GM21515 (cell line): Measurements from ENCODE around the gene GARS1.

ENCODE experiments used
- ATAC-seq: cut with Tn5 transposase; IDR thresholded peaks from one replicate; pipeline ENCODE4 v1.9.1; 2021; ENCODE audit not compliant: unreplicated experiment

Gene GARS1

DNA sequence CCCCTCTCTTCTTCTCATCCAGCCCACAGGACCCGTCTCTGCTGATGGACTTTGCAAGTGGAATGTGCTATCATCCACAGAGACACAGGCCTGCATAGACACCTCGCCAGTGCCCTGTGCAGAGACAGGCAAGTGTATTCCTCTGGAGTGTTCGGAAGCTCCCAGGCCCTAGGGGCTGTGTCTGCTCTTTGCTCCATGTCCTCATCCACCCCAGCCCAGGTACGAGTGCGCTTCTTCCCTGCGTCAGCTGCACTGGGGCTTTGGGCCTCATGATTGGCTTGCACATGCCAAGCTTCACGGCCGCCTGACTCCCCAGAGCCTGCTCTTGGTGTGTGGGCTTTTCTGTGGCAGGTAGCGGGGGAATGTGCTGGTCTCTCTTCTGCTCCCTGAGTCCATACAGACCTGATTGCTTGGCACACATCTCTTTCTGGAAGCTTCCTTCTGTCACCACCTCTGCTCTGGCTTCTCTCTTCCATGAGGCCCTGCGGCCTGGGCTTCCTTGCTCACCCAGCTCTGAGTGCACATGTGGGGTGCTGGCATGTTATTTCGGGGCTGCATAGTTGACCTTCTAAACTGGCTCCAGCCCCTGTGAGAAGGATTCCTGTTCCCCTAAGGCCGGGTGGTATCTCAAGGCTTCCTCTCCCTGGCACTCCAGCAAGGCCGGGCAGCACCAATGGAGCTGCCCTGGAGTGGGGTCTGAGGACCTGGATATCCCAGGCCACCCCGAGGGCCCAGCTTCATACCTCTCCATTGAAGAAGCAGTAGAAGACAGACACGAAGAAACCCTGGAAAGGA is 59.8 kb downstream of the GARS1 start:
- no peak for ATAC-seq

DNA sequence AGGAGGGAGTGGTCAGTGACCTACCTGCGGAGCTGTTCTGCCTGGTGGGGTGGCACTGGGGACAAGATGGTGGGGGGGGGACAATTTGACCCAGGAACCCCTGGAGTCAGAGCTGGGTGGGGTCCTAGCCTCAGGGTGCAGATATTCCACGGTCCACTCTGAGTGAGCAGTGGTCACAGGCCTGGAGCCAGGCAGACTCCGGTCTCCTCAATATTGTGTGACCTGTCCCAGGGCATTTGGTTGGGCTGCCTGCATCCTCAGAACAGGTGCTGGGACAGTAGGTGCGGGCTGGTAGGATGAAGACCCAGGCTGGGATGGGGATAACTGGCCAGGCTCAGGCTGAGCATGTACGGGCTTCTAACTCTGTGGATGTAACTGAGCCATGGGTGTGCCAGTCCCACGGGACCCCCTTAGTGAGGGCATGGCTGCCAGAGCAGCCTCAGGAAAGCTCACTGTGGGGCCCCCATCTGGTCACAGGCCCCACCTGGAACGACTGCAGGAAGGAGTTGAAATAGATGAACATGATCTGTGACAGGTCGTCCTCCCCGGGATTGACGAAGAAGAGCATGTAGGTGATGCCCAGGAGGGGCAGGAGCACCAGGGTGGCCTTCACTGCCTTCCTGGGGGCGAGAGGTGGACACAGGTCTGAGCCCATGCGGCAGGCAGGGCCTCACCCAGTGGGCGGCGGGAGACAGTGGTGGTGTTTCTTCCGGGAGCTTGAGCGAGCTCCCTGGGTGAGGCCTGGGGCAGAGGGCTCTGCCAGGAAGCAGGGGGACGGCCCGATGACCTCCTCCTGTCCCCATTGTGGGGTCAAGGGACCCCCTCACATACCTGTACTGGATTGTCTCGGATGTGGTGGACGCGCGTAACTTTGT is 60.7 kb downstream of the GARS1 start:
- no peak for ATAC-seq

DNA sequence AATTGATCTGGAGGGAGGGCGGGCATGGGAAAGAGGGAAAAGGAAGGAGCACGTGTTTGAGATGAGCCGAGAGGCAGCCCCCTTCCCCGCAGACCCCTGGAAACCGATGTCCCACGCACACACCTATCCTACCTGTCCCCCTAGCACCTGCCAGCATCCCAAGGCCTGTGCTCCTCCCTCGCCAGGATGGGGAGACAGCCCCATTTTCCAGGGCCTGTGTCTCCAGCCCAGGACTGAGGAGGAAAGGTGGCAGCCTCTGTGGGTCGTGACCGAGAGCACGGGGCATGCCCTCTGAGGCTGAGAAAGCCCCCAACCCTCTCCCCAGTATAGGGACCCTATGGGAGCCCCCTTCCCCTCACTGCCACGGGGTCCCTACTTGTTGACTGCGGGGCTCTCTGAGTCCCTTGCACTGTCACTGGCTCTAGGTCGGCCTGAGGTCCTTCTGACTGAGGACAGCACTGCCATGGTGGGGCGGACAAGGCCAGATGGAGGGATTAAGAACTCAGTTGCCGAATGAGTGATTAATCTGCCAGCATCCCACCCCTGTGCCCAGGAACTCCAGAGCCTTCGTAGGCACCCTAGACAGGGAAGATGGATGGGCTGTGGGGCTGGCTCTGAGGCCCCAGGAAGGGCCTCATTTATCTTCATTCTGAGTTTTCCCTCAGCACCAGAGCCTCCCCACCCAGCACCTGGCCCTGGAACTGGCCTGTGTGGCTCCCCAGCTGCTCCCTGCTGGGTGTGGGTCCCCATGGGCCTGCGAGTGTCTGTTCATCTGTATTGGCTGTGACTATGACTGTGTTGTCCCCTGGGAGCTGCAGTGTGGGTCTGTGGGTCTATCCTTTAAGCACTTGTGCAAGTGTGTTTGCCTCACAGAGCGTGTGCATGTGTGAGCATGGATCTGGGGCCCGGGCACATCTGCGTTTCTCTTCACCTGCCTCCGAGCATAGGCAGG is 61.6 kb downstream of the GARS1 start:
- no peak for ATAC-seq

DNA sequence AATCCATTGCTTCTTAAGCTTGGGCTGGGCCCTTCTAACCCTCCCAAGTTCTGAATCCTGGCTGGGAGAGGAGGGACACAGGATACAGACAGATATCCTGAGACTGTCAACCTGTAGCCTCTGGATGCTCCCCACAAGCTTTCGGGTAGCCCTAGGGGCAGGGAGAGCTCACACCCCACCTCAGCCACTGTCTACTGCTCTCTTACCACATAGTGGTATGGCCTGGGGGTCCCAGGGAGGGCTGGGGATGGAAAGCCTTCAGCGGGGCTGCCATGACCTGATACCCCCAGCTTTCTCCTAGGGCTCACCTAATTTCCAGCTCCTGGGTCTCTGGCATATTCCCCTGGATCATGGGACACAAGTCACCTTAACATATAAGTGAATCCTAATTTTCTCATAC is 62.5 kb downstream of the GARS1 start:
- no peak for ATAC-seq

DNA sequence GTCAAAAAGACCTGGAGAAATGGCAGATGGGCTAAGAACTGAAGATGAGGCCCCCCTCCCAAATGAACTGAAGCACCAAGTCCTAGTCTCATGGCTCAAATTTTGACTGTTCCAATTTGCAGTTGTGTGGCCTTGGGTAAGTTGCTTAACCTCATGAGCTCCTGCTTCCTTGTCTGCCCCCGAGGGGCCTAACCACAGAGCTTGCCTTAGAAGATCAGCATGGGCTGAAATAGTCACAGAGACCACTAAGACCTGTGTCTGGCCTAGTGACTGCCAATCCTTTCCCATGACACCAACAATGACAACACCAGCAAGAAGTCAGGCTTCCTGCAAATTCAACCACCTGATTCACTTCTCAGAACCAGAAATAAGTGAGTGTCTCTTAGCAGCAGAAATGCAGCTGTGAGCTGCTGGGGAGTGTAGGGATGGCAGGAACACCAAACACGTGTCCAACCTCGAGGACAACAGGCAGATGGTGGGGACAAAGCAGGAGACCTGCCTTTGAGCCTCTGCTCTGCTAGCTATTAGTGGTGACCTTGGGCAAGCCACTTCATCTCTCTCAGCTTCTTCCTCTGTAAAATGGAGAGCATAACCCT is 63.9 kb downstream of the GARS1 start:
- ATAC-seq, result no peak

DNA sequence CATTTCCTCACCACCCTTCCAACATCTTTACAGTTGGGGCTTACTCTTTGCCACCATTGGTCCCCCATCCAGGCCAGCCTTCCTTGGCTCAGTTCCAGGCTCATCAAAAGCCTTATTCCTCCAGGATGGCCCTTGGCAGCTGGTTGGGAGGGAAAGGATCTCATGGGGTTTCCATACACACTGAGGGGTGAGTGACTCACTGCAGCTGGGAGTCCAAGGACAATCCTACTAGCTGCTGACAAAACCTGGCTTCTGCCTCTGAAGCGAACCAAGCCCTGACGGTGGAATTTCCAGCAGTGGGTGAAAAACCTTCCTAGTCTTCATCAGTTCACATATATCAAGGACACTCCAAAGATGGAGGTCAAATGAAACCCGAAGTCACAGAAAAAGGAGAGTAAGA is 64.6 kb downstream of the GARS1 start:
- no peak for ATAC-seq

DNA sequence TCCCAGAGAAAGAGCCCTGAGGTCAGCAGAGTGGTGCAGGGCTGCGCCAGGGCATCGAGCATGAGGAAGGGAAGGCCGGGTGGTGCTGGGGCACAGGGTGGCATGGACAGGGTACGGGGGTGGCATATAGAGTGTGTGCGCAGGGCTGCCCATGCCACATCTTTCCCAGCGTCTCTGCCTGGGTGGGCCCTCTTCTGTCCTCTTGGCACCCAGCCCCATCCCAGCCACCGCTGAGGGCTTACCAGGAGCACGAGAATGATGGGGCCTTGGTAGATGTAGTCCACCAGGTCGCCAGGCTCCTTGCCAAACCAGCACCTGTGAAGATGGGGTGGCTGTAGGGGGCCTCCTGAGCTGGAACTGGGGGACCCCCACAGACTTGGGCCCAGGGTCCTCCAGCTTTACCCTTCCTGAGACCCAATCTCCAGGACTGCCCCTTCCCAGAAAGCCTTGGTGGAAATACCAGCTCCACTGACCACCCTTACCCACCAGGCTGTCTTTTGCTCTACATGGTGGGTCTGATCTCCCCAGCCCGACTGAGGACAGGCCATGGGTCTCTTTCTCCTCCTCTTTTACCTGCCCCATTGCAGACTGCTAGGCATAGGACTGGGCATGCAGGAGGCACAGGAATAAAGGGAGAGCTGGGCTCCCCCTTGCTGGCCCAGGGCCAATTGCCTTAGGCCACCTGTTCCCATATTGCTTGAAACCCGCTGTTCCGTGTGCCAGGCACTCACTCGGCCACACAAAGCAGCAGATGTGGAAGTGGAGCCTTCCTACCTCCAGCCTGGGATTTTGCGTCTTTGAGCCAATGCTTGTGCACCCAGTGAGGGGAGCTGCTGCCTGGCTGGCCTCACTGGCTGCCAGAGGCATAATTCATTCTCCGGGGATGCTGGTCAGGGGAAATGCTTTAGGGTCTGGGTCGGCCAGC is 65.9 kb downstream of the GARS1 start:
- ATAC-seq, result no peak

DNA sequence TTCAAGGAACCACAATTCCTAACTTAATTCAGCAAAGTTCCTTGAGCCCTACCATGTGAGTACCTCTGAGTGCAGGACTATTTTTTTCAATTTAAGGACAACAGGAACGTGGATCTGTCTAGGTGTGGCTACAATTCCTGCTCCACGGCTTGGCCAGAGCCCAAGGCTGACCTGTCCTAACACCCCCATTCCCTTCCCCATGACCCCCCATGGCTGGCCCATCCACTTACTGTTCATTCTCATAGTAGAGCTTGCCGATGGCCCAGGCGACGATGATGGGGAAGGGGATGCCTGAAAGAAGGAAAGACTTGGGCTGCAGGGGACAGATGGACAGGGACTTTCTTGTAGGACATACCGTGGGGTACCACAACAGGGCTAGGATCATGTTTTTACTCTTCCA is 67.2 kb downstream of the GARS1 start:
- ATAC-seq, result no peak

DNA sequence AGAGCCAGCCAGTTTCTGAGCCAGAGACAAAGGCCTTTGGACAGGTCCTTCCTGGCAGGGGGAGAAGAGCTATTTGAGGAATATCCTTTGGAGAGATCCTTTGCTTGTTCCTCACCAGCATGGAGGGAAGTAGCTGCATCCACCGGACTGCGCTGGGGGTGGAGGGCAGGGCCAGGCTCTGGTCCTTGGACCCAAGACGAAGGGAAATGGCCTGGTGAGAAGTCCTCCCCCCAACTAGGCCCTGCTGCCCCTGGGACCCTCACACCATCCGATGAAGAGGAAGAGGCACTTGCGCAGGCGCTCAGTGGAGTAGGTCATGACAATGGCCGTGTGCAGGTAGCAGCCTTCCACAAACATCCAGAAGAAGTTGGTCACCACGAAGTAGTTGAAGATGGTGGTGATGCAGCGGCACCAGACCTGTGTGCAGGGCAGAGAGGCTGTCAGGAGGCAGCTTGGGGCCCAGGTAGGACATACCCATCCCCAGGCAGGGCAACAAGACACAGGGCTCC is 67.8 kb downstream of the GARS1 start:
- ATAC-seq, result no peak

DNA sequence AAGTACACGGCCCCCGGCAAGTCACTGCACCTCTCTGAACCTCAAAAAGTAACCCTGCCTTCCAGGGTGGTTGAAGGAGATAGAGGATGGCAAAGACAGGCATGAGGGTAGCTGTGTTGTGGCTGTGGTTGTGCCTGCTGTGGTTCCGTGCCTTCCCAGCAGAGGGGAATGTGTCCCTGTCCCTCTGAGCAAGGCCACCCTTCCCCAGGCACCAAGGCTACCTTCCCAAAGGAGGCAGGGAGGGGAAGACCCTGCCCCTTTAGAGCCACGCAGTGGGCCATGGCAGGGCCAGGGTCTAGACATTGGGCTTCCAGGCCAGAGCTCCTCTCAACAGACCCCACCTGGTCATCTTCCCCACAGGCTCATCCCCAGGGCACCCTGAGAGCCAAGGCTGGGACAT is 68.7 kb downstream of the GARS1 start:
- no peak for ATAC-seq

DNA sequence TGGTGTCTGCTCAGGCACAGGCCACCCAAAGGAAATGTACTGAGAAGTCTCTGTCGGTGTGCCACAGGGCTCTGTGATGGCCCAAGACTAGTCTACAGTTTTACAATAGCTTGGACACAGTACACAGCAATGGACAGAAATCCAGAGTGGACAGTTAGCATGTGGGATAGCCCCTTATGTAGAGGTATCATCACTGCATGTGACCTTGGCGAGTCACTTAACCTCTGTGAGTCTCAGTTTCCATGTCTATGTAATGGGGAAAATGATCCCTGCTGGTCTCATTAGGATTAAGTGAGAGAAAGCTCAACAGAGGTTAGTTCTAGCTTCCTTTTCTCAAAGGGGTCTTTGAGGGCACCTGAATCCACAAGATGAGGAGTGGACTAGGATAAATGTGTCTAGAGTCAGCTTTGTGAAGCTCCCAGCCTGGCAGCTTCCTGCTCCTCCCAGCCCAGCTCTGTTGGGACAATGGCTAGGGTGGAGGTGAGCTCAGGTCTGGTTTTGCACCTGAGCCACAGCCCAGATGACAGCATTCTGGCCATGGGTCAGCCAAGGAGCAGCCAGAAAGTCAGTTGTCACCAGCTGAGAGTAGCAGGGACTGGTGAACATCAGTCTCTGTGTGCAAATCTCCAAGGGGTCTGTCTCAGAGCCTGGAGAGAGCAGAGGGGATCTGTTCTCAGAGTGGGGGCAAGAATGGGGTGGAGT is 69.7 kb downstream of the GARS1 start:
- no peak for ATAC-seq

DNA sequence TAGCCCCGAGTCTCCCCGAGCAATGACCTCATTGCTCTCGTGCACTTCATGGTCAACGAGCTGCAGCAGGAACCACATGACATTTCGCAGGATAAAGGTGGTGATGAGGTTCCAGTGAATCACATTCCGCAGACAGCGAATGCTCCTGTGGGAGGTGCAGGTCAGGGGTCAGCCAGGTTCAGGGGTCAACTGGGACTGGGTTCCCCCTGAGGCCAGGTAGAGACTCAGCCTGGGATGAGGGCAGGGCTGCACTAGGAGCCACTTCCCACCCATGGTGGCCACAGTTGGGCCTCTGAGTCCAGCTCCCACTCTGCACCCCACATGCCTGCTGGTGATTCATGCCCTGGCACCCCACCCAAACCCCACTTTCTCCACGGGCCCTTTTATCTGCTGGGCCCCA is 70.4 kb downstream of the GARS1 start:
- ATAC-seq, result no peak

DNA sequence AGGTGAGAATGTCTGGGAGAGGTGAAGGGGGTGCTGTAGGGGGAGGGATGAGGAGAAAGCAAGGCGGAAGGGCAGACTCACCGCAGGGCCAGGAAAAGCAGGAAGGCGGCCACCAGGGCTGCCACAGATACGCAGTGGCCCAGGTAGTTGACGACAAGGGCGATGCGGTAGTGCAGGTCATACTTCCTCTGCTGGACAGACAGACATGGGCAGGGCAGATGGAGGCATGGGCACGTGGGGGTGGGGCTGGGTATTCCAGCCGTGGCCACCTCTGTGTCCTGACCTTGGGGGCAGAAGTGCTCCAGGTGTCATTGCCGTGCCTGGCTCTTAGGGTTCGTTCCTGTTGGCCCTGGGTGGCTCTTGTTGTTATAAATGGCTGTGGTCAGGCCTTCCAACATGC is 70.8 kb downstream of the GARS1 start:
- no peak for ATAC-seq

DNA sequence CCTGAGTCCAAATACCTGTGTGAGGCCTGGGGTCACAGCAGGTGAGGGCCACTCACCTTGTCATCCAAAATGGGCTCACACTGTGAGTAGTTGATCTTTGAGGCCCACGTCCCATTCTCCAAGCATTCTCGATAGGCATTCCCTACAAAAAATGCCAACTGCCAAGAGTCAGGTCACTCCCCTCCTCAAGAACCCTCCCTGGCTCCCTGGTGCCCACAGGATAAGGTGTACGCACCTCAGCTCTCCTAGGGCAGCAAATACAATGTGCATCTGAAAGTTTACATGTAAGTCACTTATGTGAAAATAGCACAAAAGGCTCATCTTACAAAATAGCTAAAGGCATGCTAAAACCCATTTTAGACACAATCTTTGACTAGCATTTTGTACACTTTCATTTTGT is 72.5 kb downstream of the GARS1 start:
- ATAC-seq, result no peak

DNA sequence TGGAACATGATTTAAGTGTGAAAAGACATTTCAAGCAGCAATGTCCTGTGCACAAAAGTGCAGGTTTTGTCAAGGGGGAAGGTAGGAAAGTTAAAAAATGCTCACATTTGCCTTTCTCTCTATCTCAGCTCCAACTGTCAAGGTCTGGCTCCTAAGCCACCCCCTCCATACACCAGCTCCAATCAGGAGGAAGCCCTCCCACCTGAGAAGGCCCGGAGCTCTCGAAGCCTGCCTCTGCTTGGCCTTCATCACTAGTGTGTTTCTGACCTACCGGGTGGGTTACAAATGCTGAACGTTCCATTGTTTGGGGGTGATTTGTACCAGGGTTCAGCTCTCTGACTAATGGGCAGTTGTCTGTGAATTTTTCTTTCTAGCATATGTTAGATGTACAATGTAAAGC is 73.4 kb downstream of the GARS1 start:
- no peak for ATAC-seq

DNA sequence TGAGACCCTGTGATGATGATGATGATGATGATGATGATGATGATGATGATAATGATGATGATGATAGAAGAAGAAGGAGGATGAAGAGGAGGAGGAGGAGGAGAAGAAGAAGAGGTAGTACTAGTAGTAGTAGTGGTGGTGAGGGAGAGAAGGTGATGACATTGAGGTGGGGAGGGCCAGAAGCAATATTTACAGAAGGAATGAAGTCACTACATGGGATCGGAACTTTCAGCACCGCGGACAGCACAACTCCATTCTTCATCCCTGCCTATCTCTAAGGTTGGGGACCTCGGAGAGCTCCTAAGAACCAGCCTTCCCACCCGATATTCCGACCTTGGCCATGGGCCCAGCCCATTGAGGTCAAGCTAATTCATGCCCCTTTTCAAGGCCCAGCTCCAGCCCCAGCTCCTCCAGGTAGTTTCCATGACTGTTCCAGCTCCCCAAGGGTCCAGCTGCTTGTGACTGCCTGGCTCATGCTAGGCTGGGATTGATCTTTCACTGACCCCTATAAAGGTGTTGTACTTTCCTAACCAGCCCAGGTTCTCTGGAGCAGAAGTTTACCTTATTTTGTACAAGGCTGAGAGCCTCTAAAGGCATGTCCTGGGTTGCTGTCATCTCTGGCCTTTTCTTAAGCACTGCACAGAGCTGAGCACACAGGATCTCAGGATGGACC is 77.3 kb downstream of the GARS1 start:
- ATAC-seq, result no peak

DNA sequence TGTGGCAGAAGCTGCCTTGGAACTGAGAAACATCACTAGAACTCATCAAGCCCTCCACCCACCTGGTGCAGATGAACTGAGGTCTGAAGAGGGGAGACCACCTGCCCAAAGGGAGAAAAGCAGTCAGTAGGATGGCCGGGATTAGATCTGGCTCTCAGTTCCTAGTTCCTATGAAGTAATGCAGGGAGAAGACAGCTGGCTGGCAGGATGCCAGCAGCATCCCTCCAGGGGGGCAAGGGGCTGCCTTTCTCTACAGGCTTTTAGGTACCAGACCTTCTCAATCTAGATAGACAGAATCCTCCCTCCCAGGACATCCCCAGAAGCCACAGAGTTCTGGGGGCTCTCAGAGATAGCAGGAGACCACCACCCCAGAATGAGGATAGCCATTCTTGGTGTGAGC is 79.7 kb downstream of the GARS1 start:
- ATAC-seq, result no peak

DNA sequence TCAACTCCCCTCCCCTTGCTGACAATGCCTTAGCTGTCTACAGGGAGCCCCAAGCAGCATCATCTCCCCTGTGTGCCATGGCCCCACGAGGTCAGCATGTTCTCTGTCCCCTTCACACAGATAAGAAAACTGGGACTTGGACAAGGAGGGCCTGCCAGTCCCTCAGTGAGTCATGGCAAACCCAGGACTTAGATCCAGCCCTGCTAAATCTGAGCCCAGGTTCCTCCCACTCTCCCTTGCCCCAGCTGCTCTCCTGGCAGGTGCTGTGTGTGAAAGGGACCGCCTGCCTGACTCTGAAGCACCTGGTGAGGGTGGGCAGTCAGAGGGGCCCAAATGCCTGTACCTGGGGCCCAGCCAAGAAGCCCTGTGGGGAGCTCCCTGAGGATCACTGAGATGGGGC is 80.2 kb downstream of the GARS1 start:
- no peak for ATAC-seq
